A673 (cell line): ENCODE results near the gene KMT2B. TPM values are rescaled to one million over a fixed set of nuclear protein-coding genes. Genes with fewer than 3 reads are reported as not detected.
A peak's percentile ranks its signal among the peaks of the same experiment; 100 is the strongest.

Experiments used
- BruUV-seq: library from RNA; stranded (reverse); fragments of 400-500 nt; replicated peaks from 2 replicates; lab custom pipeline; 2021; lab: Mats Ljungman, UMichigan
- CTCF ChIA-PET: fragments of 300-600 bp; sonication (Branson Sonifier 250); formaldehyde crosslinking; loops from one replicate; lab custom pipeline; 2022; ENCODE audit warnings: antibody characterized with exemption; lab: Charles Lee
- POLR2A ChIA-PET: fragments of 300-600 bp; sonication (Branson Sonifier 250); formaldehyde crosslinking; loops from one replicate; lab custom pipeline; 2022; ENCODE audit warnings: antibody characterized with exemption; ENCODE audit not compliant: low non-redundant PET; lab: Charles Lee
- DNase-seq: peaks from one replicate; pipeline ENCODE4 v3.0.0-alpha.2; 2015; ENCODE audit warnings: low spot score
- H3K27ac ChIP-seq: fragments of 200-600 bp; sonication (generic); 2 replicates; pipeline ENCODE4 v1.5.1; 2016; ENCODE audit warnings: mixed run types, low read depth, mild to moderate bottlenecking, mixed read lengths, antibody characterized with exemption, low read length; ENCODE audit not compliant: poor library complexity, severe bottlenecking
- H3K27me3 ChIP-seq: fragments of 200-600 bp; sonication (generic); replicated peaks from 2 replicates; pipeline ENCODE4 v1.6.1; 2017; ENCODE audit warnings: mixed run types, low read depth, mild to moderate bottlenecking, mixed read lengths, antibody characterized with exemption, low read length; ENCODE audit not compliant: insufficient read depth, poor library complexity
- H3K36me3 ChIP-seq: fragments of 200-600 bp; sonication (generic); 2 replicates; pipeline ENCODE4 v1.6.1; 2016; ENCODE audit warnings: mixed run types, mild to moderate bottlenecking, mixed read lengths, antibody characterized with exemption, low read length; ENCODE audit not compliant: insufficient read depth, poor library complexity, severe bottlenecking
- H3K4me1 ChIP-seq: fragments of 200-600 bp; sonication (generic); 2 replicates; pipeline ENCODE4 v1.6.1; 2017; ENCODE audit warnings: mixed run types, mild to moderate bottlenecking, mixed read lengths, antibody characterized with exemption, low read length; ENCODE audit not compliant: insufficient read depth, poor library complexity, severe bottlenecking
- H3K4me3 ChIP-seq: fragments of 200-600 bp; sonication (generic); 2 replicates; pipeline ENCODE4 v1.5.1; 2016; ENCODE audit warnings: low read depth, mixed run types, mild to moderate bottlenecking, mixed read lengths, low read length; ENCODE audit not compliant: poor library complexity, severe bottlenecking
- H3K9me3 ChIP-seq: fragments of 200-600 bp; sonication (generic); 2 replicates; pipeline ENCODE4 v1.6.1; 2016; ENCODE audit warnings: mixed run types, low read depth, mild to moderate bottlenecking, mixed read lengths, antibody characterized with exemption, low read length; ENCODE audit not compliant: poor library complexity, severe bottlenecking
- EZH2 ChIP-seq: fragments of 200-600 bp; sonication (generic); IDR thresholded peaks from 2 replicates; pipeline ENCODE4 v1.6.1; 2017; ENCODE audit warnings: borderline replicate concordance, low read depth, mild to moderate bottlenecking, mixed read lengths, antibody characterized with exemption, low read length; ENCODE audit not compliant: poor library complexity, severe bottlenecking
- intact Hi-C: fragments of 100-400 bp; cut with micrococcal nuclease; formaldehyde crosslinking; loops from one replicate; pipeline ENCODE4 v1.10.0; 2022; ENCODE audit not compliant: unreplicated experiment
- total RNA-seq: library from RNA; stranded (reverse); gene quantifications from 2 replicates; pipeline ENCODE4 v1.2.3, GENCODE V29; 2021
- TF ChIP-seq, protein P1 (sequence below): fragments of 300-800, 200-600 bp; sonication (generic); conservative IDR thresholded peaks from 2 replicates; pipeline ENCODE4 v1.5.1; 2017; ENCODE audit warnings: low read depth, mild to moderate bottlenecking, antibody characterized with exemption, low read length, moderate library complexity, mixed read lengths

The KMT2B gene
- total RNA-seq, 1 experiment from 2014 or later = 49.1 TPM

DNA sequence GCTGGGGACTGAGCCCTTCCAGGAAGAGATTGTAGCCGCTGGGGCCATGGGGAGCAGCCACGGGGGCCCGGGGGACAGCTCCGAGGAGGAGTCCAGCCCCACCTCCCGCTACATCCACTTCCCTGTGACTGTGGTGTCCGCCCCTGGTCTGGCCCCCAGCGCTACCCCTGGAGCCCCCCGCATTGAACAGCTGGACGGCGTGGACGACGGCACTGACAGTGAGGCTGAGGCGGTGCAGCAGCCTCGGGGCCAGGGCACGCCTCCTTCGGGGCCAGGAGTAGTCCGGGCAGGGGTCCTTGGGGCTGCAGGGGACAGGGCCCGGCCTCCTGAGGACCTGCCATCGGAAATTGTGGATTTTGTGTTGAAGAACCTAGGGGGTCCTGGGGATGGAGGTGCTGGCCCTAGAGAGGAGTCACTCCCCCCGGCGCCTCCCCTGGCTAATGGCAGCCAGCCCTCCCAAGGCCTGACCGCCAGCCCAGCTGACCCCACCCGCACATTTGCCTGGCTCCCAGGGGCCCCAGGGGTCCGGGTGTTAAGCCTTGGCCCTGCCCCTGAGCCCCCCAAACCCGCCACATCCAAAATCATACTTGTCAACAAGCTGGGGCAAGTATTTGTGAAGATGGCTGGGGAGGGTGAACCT, 14.9 kb downstream of the KMT2B start:
- Histone ChIP-seq H3K4me1 (no peaks in the 10 kb centered on the region), H3K9me3 (no peaks in the 10 kb centered on the region), H3K4me3 (no peak overlapping the region), H3K27me3 (no peaks in the 10 kb centered on the region), H3K36me3 (peaks cover 82% of the 10 kb centered on the region), H3K27ac (no peak overlapping the region)
- intact Hi-C loops = no loop called here
- POLR2A ChIA-PET = no interaction called here
- TSS peak; percentile 26 for BruUV-seq
- TF ChIP-seq, protein P1, sequence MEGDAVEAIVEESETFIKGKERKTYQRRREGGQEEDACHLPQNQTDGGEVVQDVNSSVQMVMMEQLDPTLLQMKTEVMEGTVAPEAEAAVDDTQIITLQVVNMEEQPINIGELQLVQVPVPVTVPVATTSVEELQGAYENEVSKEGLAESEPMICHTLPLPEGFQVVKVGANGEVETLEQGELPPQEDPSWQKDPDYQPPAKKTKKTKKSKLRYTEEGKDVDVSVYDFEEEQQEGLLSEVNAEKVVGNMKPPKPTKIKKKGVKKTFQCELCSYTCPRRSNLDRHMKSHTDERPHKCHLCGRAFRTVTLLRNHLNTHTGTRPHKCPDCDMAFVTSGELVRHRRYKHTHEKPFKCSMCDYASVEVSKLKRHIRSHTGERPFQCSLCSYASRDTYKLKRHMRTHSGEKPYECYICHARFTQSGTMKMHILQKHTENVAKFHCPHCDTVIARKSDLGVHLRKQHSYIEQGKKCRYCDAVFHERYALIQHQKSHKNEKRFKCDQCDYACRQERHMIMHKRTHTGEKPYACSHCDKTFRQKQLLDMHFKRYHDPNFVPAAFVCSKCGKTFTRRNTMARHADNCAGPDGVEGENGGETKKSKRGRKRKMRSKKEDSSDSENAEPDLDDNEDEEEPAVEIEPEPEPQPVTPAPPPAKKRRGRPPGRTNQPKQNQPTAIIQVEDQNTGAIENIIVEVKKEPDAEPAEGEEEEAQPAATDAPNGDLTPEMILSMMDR = no peak
- TF ChIP-seq EZH2 = no peak
- CTCF ChIA-PET = no interaction called here
- DNase-seq = no peak

DNA sequence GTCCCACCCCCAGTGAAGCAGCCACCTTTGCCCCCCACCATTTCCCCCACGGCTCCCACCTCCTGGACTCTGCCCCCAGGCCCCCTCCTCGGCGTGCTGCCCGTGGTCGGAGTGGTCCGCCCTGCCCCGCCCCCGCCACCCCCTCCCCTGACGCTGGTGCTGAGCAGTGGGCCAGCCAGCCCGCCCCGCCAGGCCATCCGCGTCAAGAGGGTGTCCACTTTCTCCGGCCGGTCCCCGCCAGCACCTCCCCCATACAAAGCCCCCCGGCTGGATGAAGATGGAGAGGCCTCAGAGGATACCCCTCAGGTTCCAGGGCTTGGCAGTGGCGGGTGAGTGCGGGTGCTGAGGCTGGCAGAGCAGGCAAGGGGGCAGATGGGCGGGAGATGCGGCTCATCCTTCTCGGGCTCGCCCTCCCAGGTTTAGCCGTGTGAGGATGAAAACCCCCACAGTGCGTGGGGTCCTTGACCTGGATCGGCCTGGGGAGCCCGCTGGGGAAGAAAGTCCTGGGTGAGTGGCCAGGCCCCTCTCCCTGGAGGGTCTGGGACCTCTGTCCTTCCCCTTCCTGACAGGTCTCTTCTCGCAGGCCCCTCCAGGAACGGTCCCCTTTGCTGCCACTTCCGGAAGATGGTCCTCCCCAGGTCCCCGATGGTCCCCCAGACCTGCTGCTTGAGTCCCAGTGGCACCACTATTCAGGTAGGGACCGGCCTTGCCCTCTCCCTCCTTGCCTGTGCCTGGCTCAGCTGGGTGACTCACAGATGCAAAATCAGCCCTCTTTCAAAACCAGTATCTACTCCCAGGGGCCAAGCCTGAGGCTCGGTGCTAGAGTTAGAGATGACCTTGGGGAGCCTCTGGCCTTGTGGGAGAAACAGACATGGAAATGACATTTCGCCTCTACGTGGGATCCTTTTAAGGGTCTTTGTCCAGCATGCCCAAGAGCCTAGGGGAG, 15.7 kb downstream of the KMT2B start:
- BruUV-seq = no TSS peak
- no peaks in the 10 kb centered on the region for H3K27me3 ChIP-seq
- H3K9me3 ChIP-seq = no peaks in the 10 kb centered on the region
- POLR2A ChIA-PET = no interaction called here
- peaks cover 82% of the 10 kb centered on the region for H3K36me3 ChIP-seq
- H3K4me3 ChIP-seq = no peak overlapping the region
- intact Hi-C loops = no loop called here
- H3K27ac ChIP-seq = no peak overlapping the region
- no peak for TF ChIP-seq EZH2
- TF ChIP-seq, protein P1 = no peak
- DNase-seq = no peak
- no peaks in the 10 kb centered on the region for H3K4me1 ChIP-seq
- CTCF ChIA-PET = no interaction called here

DNA sequence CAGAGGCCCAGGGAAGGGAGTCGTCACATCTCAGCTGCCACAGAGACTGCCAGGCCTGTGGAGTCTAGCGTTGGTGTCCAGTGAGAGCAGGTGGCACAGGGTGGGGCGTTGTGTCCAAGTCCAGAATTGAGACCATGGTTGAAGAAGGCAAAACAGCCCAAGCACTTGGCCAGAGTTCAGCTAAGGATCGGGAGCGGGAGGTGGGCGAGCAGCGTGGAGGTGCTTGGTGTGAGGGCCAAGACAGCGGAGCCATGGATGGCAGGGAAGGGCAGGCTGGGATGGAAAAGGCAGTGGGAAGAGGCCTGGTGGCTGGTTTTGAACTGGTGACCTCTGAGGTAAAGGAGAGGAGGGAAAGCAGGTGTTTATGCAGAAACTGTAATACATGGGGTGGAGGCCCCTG, 16.5 kb downstream of the KMT2B start:
- ChIA-PET CTCF (no interaction called here), POLR2A (no interaction called here)
- no TSS peak for BruUV-seq
- no peak for DNase-seq
- H3K4me3 ChIP-seq = no peak overlapping the region
- H3K9me3 ChIP-seq = no peaks in the 10 kb centered on the region
- H3K27me3 ChIP-seq = no peaks in the 10 kb centered on the region
- intact Hi-C loops = no loop called here
- no peaks in the 10 kb centered on the region for H3K4me1 ChIP-seq
- no peak overlapping the region for H3K27ac ChIP-seq
- TF ChIP-seq, protein P1 = no peak
- no peak for TF ChIP-seq EZH2
- peaks cover 81% of the 10 kb centered on the region for H3K36me3 ChIP-seq
